Peyer's patch (tissue), 4 donors: ENCODE data around the gene PEX5L.

ENCODE experiments used
- POLR2A ChIP-seq, 2 donors: fragments of 450-650 bp; IDR thresholded peaks; one replicate each; pipeline ENCODE4 v1.5.1; 2017; ENCODE audit warnings: antibody characterized with exemption in 2 of 2, mild to moderate bottlenecking in 2 of 2, moderate library complexity in 2 of 2
- TF ChIP-seq, protein P1 (sequence below), 6 experiments: fragments of 450-650 bp in 4 of 6; fragments of 200-600 bp in 2 of 6; sonication (generic) in 1 of 6; IDR thresholded peaks; one replicate each; pipeline ENCODE4 v1.5.1; 2017 to 2019; ENCODE audit warnings: antibody characterized with exemption in 6 of 6, mild to moderate bottlenecking in 3 of 6, moderate library complexity in 1 of 6

DNA sequence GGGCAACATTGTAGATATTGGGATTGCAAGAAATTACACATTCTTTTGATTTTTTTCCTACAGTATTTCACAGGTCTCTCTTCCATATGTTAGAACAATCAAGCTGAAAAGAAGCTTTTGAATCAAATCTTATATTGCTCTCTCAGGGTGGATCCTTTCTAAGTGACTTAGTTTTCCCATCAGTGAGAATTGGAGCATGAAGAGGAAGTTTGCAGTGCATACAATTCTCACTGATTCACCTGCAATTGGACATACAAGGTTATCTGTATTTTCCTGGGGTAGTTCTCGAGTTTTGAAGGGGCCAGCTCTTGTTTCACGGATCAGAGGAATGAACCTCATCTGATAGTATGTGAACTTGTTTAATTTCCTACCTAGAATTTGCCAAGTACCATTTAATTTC, 150.8 kb downstream of the PEX5L start:
- TF ChIP-seq, protein P1, sequence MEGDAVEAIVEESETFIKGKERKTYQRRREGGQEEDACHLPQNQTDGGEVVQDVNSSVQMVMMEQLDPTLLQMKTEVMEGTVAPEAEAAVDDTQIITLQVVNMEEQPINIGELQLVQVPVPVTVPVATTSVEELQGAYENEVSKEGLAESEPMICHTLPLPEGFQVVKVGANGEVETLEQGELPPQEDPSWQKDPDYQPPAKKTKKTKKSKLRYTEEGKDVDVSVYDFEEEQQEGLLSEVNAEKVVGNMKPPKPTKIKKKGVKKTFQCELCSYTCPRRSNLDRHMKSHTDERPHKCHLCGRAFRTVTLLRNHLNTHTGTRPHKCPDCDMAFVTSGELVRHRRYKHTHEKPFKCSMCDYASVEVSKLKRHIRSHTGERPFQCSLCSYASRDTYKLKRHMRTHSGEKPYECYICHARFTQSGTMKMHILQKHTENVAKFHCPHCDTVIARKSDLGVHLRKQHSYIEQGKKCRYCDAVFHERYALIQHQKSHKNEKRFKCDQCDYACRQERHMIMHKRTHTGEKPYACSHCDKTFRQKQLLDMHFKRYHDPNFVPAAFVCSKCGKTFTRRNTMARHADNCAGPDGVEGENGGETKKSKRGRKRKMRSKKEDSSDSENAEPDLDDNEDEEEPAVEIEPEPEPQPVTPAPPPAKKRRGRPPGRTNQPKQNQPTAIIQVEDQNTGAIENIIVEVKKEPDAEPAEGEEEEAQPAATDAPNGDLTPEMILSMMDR (IDR thresholded peaks at IDR 0.05) = no peak
- no peak for TF ChIP-seq POLR2A (IDR thresholded peaks at IDR 0.05)
